Stomach (tissue), 9 donors: ENCODE results near the gene TAS2R50. TPM values are rescaled to one million over a fixed set of nuclear protein-coding genes. Genes with fewer than 3 reads are reported as not detected.
A peak's percentile ranks its signal among the peaks of the same experiment; 100 is the strongest.

Experiments used
- DNase-seq, 2 donors: peaks; one replicate each; pipeline versions ENCODE4 v3.0.0 to v3.0.0-alpha.2; 2013 to 2019
- H3K27ac ChIP-seq, 5 donors: fragments of 200-600 bp in 4 of 5; sonication (generic) in 4 of 5; one replicate each; pipeline ENCODE4 v1.5.1; 2013 to 2019; ENCODE audit warnings: mild to moderate bottlenecking in 1 of 5, moderate library complexity in 1 of 5
- H3K27me3 ChIP-seq, 3 donors: fragments of 200-600 bp; sonication (generic); one replicate each; pipeline ENCODE4 v1.5.1; 2017 to 2019; ENCODE audit warnings: mixed run types in 1 of 3
- H3K36me3 ChIP-seq, 4 donors: fragments of 200-600 bp; sonication (generic); 1 replicate in 3 of 4; 2 replicates in 1 of 4; pipeline ENCODE4 v1.5.1; 2016 to 2019
- H3K4me1 ChIP-seq, 4 donors: fragments of 200-600 bp; sonication (generic); one replicate each; pipeline ENCODE4 v1.5.1; 2016 to 2019
- H3K4me3 ChIP-seq, 4 donors: fragments of 200-600 bp; sonication (generic) in 3 of 4; one replicate each; pipeline ENCODE4 v1.5.1; 2016 to 2019; ENCODE audit warnings: mild to moderate bottlenecking in 1 of 4
- H3K9me3 ChIP-seq, 4 donors: fragments of 200-600 bp; sonication (generic); one replicate each; pipeline ENCODE4 v1.5.1; 2016 to 2019
- EP300 ChIP-seq: sonication (generic); formaldehyde crosslinking; IDR thresholded peaks from one replicate; pipeline ENCODE4 v1.6.1; 2017; ENCODE audit warnings: antibody characterized with exemption
- POLR2A ChIP-seq, 4 donors: fragments of 450-650 bp; IDR thresholded peaks; one replicate each; pipeline ENCODE4 v1.6.1; 2016; ENCODE audit warnings: antibody characterized with exemption in 4 of 4, control low read depth in 2 of 4, mild to moderate bottlenecking in 1 of 4, moderate library complexity in 1 of 4
- POLR2AphosphoS5 ChIP-seq, 3 donors: sonication (generic); formaldehyde crosslinking; IDR thresholded peaks; one replicate each; pipeline ENCODE4 v1.6.1; 2016; ENCODE audit warnings: antibody characterized with exemption in 3 of 3
- WGBS, 5 donors: extraction: QIAGEN DNeasy Blood & Tissue Kit in 3 of 5; methylation state at CpG; one replicate each; pipeline versions ENCODE4 v1.1.5 to v1.1.7; 2013 to 2018; 5-methylcytosine and 5-hydroxymethylcytosine counted together
- intact Hi-C: fragments of 100-400 bp; cut with DNase I; formaldehyde crosslinking; loops from one replicate; pipeline ENCODE4 v1.15.1; 2023; ENCODE audit warnings: low total_unique reads
- polyA plus RNA-seq, 3 donors: library from polyadenylated mRNA; stranded (reverse); fragments of 200-250 nt; gene quantifications; one replicate each; pipeline ENCODE4 v1.2.3, GENCODE V29; 2013
- total RNA-seq, 5 donors: library from RNA; depleted of rRNA; stranded (reverse); fragments of >200 nt; gene quantifications; one replicate each; pipeline versions ENCODE4 v1.1.0 to v1.2.3, GENCODE V29; 2014 to 2016
- TF ChIP-seq, protein P1 (sequence below), 7 experiments: fragments of 450-650 bp in 4 of 7; fragments of 200-600 bp in 3 of 7; sonication (generic) in 3 of 7; IDR thresholded peaks; one replicate each; pipeline ENCODE4 v1.5.1; 2016 to 2019; ENCODE audit warnings: antibody characterized with exemption in 7 of 7, control low read depth in 2 of 7, mild to moderate bottlenecking in 1 of 7
- donor health status: healthy with polysubstance abuse.
- donor health status: Bipolar disorder and iron deficiency.
- donor health status: healthy.

Gene TAS2R50
- total and polyA plus RNA-seq, 8 donors = 2.9 to 7.7 TPM; not detected in 6

DNA sequence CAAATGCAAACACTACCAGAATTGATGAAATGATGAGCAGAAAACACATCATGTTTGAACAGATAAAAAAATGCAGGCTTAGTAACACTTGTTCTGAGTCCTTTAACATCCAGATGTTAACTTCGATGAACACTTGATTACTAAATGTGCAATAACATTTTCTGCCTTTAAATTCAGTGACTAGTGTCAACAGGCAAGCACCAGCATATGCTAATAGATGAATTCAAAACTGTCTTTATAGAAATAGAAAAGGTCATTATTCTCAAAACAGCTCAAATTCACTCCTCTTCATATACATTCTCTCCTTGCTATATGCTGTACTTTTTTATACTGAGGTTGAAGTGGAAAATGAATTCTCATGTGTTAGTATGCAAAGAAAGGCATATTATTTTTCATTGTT is 35.8 kb upstream of the TAS2R50 start, which contains the start of gene TAS2R19:
Gene TAS2R19 (minus strand): TSS at position 101 of the 400 bp plus-strand sequence. CDS start 49 bp downstream, at position 52.
- DNase-seq = no peak
- WGBS, 5 donors = 81 to 93% (median 84%) methylated on average over 1 of the region's 1 CpG
- no peaks in the 10 kb centered on the region for H3K9me3 ChIP-seq
- H3K27me3 ChIP-seq = no peaks in the 10 kb centered on the region
- no peak within 1 kb of the TSS for H3K27ac ChIP-seq
- peaks cover 0 to 14% (median 0%) of the 10 kb centered on the region in 4 donors for H3K36me3 ChIP-seq
- TF ChIP-seq POLR2A (IDR thresholded peaks at IDR 0.05) (no peak), EP300 (no peak)
- TF ChIP-seq, protein P1, sequence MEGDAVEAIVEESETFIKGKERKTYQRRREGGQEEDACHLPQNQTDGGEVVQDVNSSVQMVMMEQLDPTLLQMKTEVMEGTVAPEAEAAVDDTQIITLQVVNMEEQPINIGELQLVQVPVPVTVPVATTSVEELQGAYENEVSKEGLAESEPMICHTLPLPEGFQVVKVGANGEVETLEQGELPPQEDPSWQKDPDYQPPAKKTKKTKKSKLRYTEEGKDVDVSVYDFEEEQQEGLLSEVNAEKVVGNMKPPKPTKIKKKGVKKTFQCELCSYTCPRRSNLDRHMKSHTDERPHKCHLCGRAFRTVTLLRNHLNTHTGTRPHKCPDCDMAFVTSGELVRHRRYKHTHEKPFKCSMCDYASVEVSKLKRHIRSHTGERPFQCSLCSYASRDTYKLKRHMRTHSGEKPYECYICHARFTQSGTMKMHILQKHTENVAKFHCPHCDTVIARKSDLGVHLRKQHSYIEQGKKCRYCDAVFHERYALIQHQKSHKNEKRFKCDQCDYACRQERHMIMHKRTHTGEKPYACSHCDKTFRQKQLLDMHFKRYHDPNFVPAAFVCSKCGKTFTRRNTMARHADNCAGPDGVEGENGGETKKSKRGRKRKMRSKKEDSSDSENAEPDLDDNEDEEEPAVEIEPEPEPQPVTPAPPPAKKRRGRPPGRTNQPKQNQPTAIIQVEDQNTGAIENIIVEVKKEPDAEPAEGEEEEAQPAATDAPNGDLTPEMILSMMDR (IDR thresholded peaks at IDR 0.05) = no peak
- intact Hi-C loops = no loop called here
- no peaks in the 10 kb centered on the region for H3K4me1 ChIP-seq
- no peak within 1 kb of the TSS for H3K4me3 ChIP-seq

DNA sequence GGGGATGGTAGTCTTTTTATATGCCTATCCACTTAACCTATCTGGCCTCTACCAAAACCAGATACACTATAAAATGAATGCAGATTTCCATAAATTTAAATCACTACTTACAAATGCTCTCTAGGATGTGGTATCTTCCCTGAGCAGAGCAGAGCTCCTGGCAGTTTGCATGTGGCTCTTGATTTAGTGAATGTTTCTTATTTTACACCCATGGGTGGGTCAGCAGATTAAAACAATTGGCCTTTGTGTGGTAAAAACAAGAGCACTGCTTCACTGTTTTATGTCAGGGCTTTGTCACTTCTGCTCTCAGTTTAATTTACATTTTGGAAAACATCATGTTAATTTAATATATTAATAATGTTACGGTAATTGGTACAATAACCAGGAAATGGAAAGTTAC is 30.2 kb upstream of the TAS2R50 start:
- H3K27me3 ChIP-seq = no peaks in the 10 kb centered on the region
- H3K36me3 ChIP-seq = no peaks in the 10 kb centered on the region
- H3K27ac ChIP-seq = no peak overlapping the region
- no peak for DNase-seq
- TF ChIP-seq POLR2A (IDR thresholded peaks at IDR 0.05) (no peak), EP300 (no peak), POLR2AphosphoS5 (IDR thresholded peaks at IDR 0.05) (no peak)
- TF ChIP-seq, protein P1 (IDR thresholded peaks at IDR 0.05) = no peak
- 90 to 100% (median 97%) methylated on average over 1 of the region's 1 CpG for WGBS, 5 donors
- H3K4me3 ChIP-seq = no peak overlapping the region
- no peaks in the 10 kb centered on the region for H3K9me3 ChIP-seq
- H3K4me1 ChIP-seq = peaks cover 5 to 15% (median 8%) of the 10 kb centered on the region in 4 donors
- intact Hi-C loops = no loop called here

DNA sequence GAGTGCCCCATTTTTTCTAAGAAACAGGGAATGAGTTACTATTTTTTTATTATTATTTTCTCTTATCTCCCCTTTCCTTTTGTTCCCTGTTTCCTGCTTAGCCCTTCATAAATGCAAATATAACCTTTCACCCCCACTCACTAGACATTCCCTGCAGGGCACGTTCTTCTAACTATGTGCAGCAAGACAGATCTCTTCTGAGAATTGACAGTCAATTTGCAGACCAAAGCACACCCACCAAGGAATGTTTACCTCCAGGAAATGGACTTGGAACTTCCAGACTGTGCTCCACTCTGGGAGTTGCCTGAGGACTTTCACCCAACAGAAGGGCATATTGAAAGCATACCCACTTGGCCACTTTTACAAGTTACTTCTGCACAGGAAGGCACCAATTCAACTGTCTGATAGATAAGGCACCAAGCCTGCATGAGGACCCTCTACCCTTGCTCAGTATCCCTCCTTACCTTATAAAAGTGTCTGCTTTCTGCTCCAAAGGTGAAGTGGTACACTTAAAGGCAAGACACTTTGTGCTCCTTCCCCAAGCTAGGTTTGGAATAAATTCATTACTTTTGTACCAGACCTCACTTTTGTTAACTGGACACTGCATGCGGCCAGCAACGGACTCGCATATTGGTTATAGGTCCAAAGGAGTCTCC is 29.2 kb upstream of the TAS2R50 start:
- H3K4me3 ChIP-seq = no peak overlapping the region
- H3K27me3 ChIP-seq = no peaks in the 10 kb centered on the region
- DNase-seq = peak in 1 of 2 donors; percentile 57
- H3K36me3 ChIP-seq = no peaks in the 10 kb centered on the region
- H3K27ac ChIP-seq = no peak overlapping the region
- H3K4me1 ChIP-seq = peaks cover 5 to 15% (median 8%) of the 10 kb centered on the region in 4 donors
- 77 to 82% (median 79%) methylated on average over 4 of the region's 4 CpGs for WGBS, 5 donors
- no peaks in the 10 kb centered on the region for H3K9me3 ChIP-seq
- intact Hi-C loops = no loop called here
- TF ChIP-seq POLR2A (IDR thresholded peaks at IDR 0.05) (no peak), POLR2AphosphoS5 (IDR thresholded peaks at IDR 0.05) (no peak), EP300 (no peak)
- TF ChIP-seq, protein P1 (IDR thresholded peaks at IDR 0.05) = no peak

DNA sequence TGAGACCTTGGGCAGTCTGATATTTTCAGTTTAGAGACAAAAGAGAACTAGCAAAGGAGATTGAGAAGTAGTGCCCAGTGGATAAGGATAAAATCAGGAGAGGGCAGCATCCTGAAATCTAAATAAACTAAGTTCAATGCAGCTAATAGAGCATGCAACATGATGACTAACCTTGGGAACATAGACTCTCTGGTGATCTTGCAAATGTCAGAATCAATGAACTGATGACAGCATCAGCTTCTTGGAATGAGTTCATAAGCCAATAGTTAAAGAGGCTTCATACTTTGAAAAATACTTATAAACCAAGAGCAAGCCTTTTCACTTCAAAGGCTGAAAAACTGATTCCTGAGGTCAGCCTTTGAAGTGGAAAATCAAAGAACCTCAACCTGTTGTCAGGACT is 27.5 kb upstream of the TAS2R50 start:
- Histone ChIP-seq H3K4me3 (no peak overlapping the region), H3K9me3 (no peaks in the 10 kb centered on the region), H3K36me3 (no peaks in the 10 kb centered on the region), H3K27me3 (no peaks in the 10 kb centered on the region), H3K27ac (no peak overlapping the region), H3K4me1 (peaks cover 5 to 15% (median 8%) of the 10 kb centered on the region in 4 donors)
- intact Hi-C loops = no loop called here
- TF ChIP-seq, protein P1 (IDR thresholded peaks at IDR 0.05) = no peak
- TF ChIP-seq POLR2A (IDR thresholded peaks at IDR 0.05) (no peak), POLR2AphosphoS5 (IDR thresholded peaks at IDR 0.05) (no peak), EP300 (no peak)
- DNase-seq = no peak
